Peyer's patch (tissue), 4 donors: Measurements from ENCODE around the gene RNF41.

ENCODE experiments used
- CTCF ChIP-seq, 6 experiments: fragments of 450-650 bp in 4 of 6; fragments of 200-600 bp in 2 of 6; sonication (generic) in 1 of 6; IDR thresholded peaks; one replicate each; pipeline ENCODE4 v1.5.1; 2017 to 2019; ENCODE audit warnings: antibody characterized with exemption in 6 of 6, mild to moderate bottlenecking in 3 of 6, moderate library complexity in 1 of 6
- POLR2A ChIP-seq, 2 donors: fragments of 450-650 bp; IDR thresholded peaks; one replicate each; pipeline ENCODE4 v1.5.1; 2017; ENCODE audit warnings: antibody characterized with exemption in 2 of 2, mild to moderate bottlenecking in 2 of 2, moderate library complexity in 2 of 2

- no peak for TF ChIP-seq CTCF (IDR thresholded peaks at IDR 0.05)
- TF ChIP-seq POLR2A (IDR thresholded peaks at IDR 0.05): no peak
Observed at GRCh38 chr12:56161690-56162351, 59.9 kb downstream of the RNF41 start.
